ENCODE data around the gene ZNF831.

ZNF831 gene

GRCh38 chr20:59305908-59306655, 142.5 kb downstream of the ZNF831 start:
- no peak for DNase-seq (ENCODE audit: low read depth in 2 of 2)

DNA sequence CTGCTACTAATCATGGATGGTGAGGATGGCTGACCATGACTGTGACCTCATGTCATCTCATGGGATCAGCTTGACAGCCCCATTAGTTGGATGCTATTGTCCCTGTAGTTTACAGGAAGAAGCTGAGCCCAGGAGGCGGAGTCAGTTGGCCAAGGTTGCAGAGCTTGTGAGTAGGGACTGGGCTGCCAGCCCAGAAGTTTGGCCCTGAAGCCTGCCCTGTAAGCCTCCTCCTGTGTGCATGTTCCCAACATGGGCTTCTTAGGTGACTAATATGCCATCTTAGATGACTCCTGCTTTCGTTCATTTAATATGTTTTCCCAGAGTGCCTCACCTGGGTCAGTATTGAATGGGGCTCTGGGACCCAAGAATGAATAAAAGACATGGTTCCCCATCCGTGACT, 143.6 kb downstream of the ZNF831 start:
- DNase-seq (ENCODE audit: low read depth in 2 of 2): no peak
